Lower leg skin (tissue), 4 donors: ENCODE measurements around the gene TCF7L2. TPM values are rescaled to one million over a fixed set of nuclear protein-coding genes. Genes with fewer than 3 reads are reported as not detected.

Experiments used
- DNase-seq, 2 donors: peaks; one replicate each; pipeline ENCODE4 v3.0.0-alpha.2; 2019; ENCODE audit warnings: low spot score in 2 of 2
- H3K4me3 ChIP-seq: fragments of 200-600 bp; sonication (generic); 2 replicates; pipeline ENCODE4 v1.5.1; 2017; ENCODE audit warnings: mild to moderate bottlenecking, low read depth; ENCODE audit not compliant: poor library complexity, severe bottlenecking
- POLR2A ChIP-seq, 2 donors: fragments of 450-650 bp; IDR thresholded peaks; one replicate each; pipeline ENCODE4 v1.6.1; 2016 to 2017; ENCODE audit warnings: antibody characterized with exemption in 2 of 2, mild to moderate bottlenecking in 1 of 2, moderate library complexity in 1 of 2
- WGBS, 2 donors: methylation state at CpG; one replicate each; pipeline ENCODE4 v1.1.5; 2018; 5-methylcytosine and 5-hydroxymethylcytosine counted together
- intact Hi-C: fragments of 100-400 bp; cut with DNase I; formaldehyde crosslinking; loops from one replicate; pipeline ENCODE4 v1.15.0; 2023; ENCODE audit warnings: low total_unique reads
- total RNA-seq, 4 donors: library from RNA; depleted of rRNA; stranded (reverse); fragments of >200 nt; gene quantifications; one replicate each; pipeline ENCODE4 v1.1.0, GENCODE V29; 2016
- TF ChIP-seq, protein P1 (sequence below), 3 donors: fragments of 450-650 bp; IDR thresholded peaks; one replicate each; pipeline ENCODE4 v1.5.1; 2016; ENCODE audit warnings: antibody characterized with exemption in 3 of 3, mild to moderate bottlenecking in 3 of 3, moderate library complexity in 2 of 3

Gene TCF7L2
- total RNA-seq, 4 donors from 2014 or later, result 5.6 to 23.1 (median 16.2) TPM

- intact Hi-C loops, result no loop called here
- no peak overlapping the region for H3K4me3 ChIP-seq
- TF ChIP-seq, protein P1, sequence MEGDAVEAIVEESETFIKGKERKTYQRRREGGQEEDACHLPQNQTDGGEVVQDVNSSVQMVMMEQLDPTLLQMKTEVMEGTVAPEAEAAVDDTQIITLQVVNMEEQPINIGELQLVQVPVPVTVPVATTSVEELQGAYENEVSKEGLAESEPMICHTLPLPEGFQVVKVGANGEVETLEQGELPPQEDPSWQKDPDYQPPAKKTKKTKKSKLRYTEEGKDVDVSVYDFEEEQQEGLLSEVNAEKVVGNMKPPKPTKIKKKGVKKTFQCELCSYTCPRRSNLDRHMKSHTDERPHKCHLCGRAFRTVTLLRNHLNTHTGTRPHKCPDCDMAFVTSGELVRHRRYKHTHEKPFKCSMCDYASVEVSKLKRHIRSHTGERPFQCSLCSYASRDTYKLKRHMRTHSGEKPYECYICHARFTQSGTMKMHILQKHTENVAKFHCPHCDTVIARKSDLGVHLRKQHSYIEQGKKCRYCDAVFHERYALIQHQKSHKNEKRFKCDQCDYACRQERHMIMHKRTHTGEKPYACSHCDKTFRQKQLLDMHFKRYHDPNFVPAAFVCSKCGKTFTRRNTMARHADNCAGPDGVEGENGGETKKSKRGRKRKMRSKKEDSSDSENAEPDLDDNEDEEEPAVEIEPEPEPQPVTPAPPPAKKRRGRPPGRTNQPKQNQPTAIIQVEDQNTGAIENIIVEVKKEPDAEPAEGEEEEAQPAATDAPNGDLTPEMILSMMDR (IDR thresholded peaks at IDR 0.05), result no peak
- no peak for TF ChIP-seq POLR2A (IDR thresholded peaks at IDR 0.05)
- DNase-seq, result peak in 1 of 2 donors; percentile 37
- 18 to 22% methylated on average over 9 of the region's 9 CpGs for WGBS, 2 donors
These were observed 764 bp upstream of the TCF7L2 start for GRCh38 chr10:112949143-112949823.

- intact Hi-C loops, result loop anchor here (10.0 kb wide), 1 partner anchor 154 kb away; no protein-coding TSS in a partner anchor
- TF ChIP-seq, protein P1 (IDR thresholded peaks at IDR 0.05), result no peak
- no peak for TF ChIP-seq POLR2A (IDR thresholded peaks at IDR 0.05)
- peak overlapping the region; percentile 45 for H3K4me3 ChIP-seq
- DNase-seq, result peak in 1 of 2 donors; percentile 85
- 0 to 1% methylated on average over 38 to 56 of the region's 56 CpGs for WGBS, 2 donors
These were observed 789 bp downstream of the TCF7L2 start for GRCh38 chr10:112950714-112951358.

- 0 to 1% methylated on average over 19 to 65 of the region's 65 CpGs for WGBS, 2 donors
- peak; percentile 58 to 93 for DNase-seq
- intact Hi-C loops, result loop anchor here (10.0 kb wide), 1 partner anchor 153 kb away; no protein-coding TSS in a partner anchor
- H3K4me3 ChIP-seq, result peak overlapping the region; percentile 72
- TF ChIP-seq, protein P1 (IDR thresholded peaks at IDR 0.05), result peak in 1 of 3 donors; percentile 26
- TF ChIP-seq POLR2A (IDR thresholded peaks at IDR 0.05), result no peak
These were observed 1.6 kb downstream of the TCF7L2 start for GRCh38 chr10:112951359-112952281.

DNA sequence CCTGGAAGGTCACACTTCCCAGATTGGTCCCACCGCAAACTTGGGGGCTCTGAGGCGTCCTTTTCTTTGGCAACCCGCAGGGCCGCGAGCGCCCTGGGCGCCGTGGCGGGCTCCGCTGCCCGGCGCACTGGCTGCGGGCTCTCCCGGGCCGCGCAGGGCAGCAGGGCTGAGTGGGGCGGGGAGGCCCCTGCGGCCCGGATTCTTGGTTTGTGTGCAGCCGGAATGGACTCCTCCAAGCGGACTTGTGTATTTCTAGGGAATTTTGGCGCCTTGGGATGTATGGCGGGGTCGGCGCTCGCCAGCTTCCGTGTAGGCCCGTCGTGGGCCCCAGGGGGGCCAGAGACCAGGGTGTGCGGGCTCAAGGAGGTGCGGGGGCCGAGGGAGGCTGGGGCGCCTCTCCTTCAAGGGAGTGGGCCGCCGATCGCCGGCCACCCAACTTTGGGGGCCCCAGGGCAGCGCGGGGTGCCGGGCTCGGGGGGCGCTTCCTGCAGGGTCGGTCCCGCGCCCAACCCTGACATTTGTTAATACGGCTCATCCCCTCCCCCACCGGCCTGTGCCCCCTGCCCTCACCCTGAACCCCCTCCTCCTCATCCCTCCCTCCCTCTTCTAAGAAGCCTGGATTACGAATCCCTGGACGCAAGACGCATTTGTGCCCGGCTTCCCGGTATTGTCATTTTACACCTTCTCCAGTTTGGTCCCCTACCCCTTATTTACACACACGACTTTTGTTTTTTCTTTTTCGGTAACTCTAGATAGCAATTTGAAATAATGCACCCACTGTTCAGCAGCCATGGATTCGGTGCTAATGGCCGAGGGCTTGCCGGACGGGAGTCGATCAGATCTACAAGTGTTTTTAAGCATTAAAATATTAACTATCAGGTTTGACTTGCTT is 2.5 kb downstream of the TCF7L2 start:
- 3 to 4% methylated on average over 45 to 49 of the region's 59 CpGs for WGBS, 2 donors
- intact Hi-C loops, result loop anchor here (10.0 kb wide), 1 partner anchor 152 kb away; no protein-coding TSS in a partner anchor
- TF ChIP-seq POLR2A (IDR thresholded peaks at IDR 0.05), result no peak
- TF ChIP-seq, protein P1 (IDR thresholded peaks at IDR 0.05), result no peak
- H3K4me3 ChIP-seq, result peak overlapping the region; percentile 72
- DNase-seq, result peak in 1 of 2 donors; percentile 84
